Measurements from ENCODE around the gene SERPING1. TPM values are rescaled to one million over a fixed set of nuclear protein-coding genes. Genes with fewer than 3 reads are reported as not detected.

Gene SERPING1
- total and polyA plus RNA-seq, 2 of the 13 experiments (the other 11 are each of a cell fraction or from before 2014, with no cell fraction given): 2.0 to 10.4 TPM

- TF ChIP-seq ZNF18 (CRISPR knock-in tag; IDR thresholded peaks at IDR 0.05; ENCODE audit: insufficient replicate concordance): no peak
- no peak for TF ChIP-seq ATRX (CRISPR knock-in tag; IDR thresholded peaks at IDR 0.05; ENCODE audit: borderline replicate concordance)
- no peak for TF ChIP-seq ZIK1 (CRISPR knock-in tag; IDR thresholded peaks at IDR 0.05; ENCODE audit: borderline replicate concordance, low read depth)
- no peak for TF ChIP-seq NAIF1 (CRISPR knock-in tag; IDR thresholded peaks at IDR 0.05; ENCODE audit: borderline replicate concordance)
- TF ChIP-seq RCOR2 (CRISPR knock-in tag; IDR thresholded peaks at IDR 0.05): no peak
- peak; percentile 67; the same call in 1 of the 2 replicates for TF ChIP-seq ZNF567 (CRISPR knock-in tag; IDR thresholded peaks at IDR 0.05; ENCODE audit: borderline replicate concordance)
- TF ChIP-seq ZNF746 (CRISPR knock-in tag; IDR thresholded peaks at IDR 0.05): no peak
- TF ChIP-seq ZBTB49 (CRISPR knock-in tag; IDR thresholded peaks at IDR 0.05; ENCODE audit: borderline replicate concordance): no peak
- TF ChIP-seq PITX1 (CRISPR knock-in tag; IDR thresholded peaks at IDR 0.05): peak; percentile 91
- no peak for TF ChIP-seq ZNF558 (CRISPR knock-in tag; IDR thresholded peaks at IDR 0.05; ENCODE audit: borderline replicate concordance)
- peak; percentile 93 for TF ChIP-seq ZNF687 (CRISPR knock-in tag; IDR thresholded peaks at IDR 0.05)
- TF ChIP-seq TEAD2 (CRISPR knock-in tag; IDR thresholded peaks at IDR 0.05): no peak
- no peak for TF ChIP-seq ZNF280D (CRISPR knock-in tag; IDR thresholded peaks at IDR 0.05)
- TF ChIP-seq FOSL2 (CRISPR knock-in tag; IDR thresholded peaks at IDR 0.05): peak; percentile 47
These were observed 59.9 kb downstream of the SERPING1 start, which contains the start of gene CLP1 (continued) for GRCh38 chr11:57657194-57658022.
